ENCODE data around the gene TXNRD2. TPM values are rescaled to one million over a fixed set of nuclear protein-coding genes. Genes with fewer than 3 reads are reported as not detected.
"Not testable (repeated sequence)": the region's sequence is repeated elsewhere in the genome, so short reads cannot be mapped to it uniquely, and the experiment has no call there.

Gene TXNRD2
- total RNA-seq, 1 experiment from 2014 or later, result 31.9 TPM

GRCh38 chr22:19890502-19891316, 50.9 kb downstream of the TXNRD2 start:
- peak; percentile 46 for DNase-seq (ENCODE audit: low read depth)

- no peak for DNase-seq (ENCODE audit: low read depth)
Measured at GRCh38 chr22:19889951-19890350, 51.7 kb downstream of the TXNRD2 start.

- DNase-seq (ENCODE audit: low read depth), result no peak
Measured at GRCh38 chr22:19888131-19888746, 53.4 kb downstream of the TXNRD2 start.

- DNase-seq (ENCODE audit: low read depth), result no peak
Measured at GRCh38 chr22:19887256-19887985, 54.2 kb downstream of the TXNRD2 start.

- no peak for DNase-seq (ENCODE audit: low read depth)
Measured at GRCh38 chr22:19886605-19887255, 54.9 kb downstream of the TXNRD2 start.

GRCh38 chr22:19885841-19886592, 55.6 kb downstream of the TXNRD2 start:
- DNase-seq (ENCODE audit: low read depth), result no peak

- DNase-seq (ENCODE audit: low read depth), result peak; percentile 4
Measured at GRCh38 chr22:19884954-19885751, 56.5 kb downstream of the TXNRD2 start.

GRCh38 chr22:19884161-19884953, 57.3 kb downstream of the TXNRD2 start:
- DNase-seq (ENCODE audit: low read depth), result no peak

- DNase-seq (ENCODE audit: low read depth), result not testable (repeated sequence)
Measured at GRCh38 chr22:19883446-19883845, 58.2 kb downstream of the TXNRD2 start.

GRCh38 chr22:19882446-19883381, 58.9 kb downstream of the TXNRD2 start:
- DNase-seq (ENCODE audit: low read depth), result peak; percentile 5

- DNase-seq (ENCODE audit: low read depth), result peak; percentile 97
Measured at GRCh38 chr22:19880786-19881569, 60.6 kb downstream of the TXNRD2 start.

- DNase-seq (ENCODE audit: low read depth), result peak; percentile 30
Measured at GRCh38 chr22:19879992-19880785, 61.4 kb downstream of the TXNRD2 start.

- DNase-seq (ENCODE audit: low read depth), result no peak
Measured at GRCh38 chr22:19879643-19879991, 62.0 kb downstream of the TXNRD2 start.

GRCh38 chr22:19879246-19879570, 62.4 kb downstream of the TXNRD2 start:
- DNase-seq (ENCODE audit: low read depth), result peak; percentile 1

GRCh38 chr22:19878461-19879245, 63.0 kb downstream of the TXNRD2 start:
- DNase-seq (ENCODE audit: low read depth), result no peak

GRCh38 chr22:19877626-19878339, 63.8 kb downstream of the TXNRD2 start:
- peak; percentile 39 for DNase-seq (ENCODE audit: low read depth)
